ENCODE data around the gene NPAS3. TPM values are rescaled to one million over a fixed set of nuclear protein-coding genes. Genes with fewer than 3 reads are reported as not detected.

The NPAS3 gene
- total RNA-seq, 1 donor from 2014 or later: 2.4 TPM

GRCh38 chr14:33774161-33774560, 835.5 kb downstream of the NPAS3 start:
- Mint-ChIP-seq H3K36me3 (ENCODE audit: unreplicated experiment) (no peaks in the 10 kb centered on the region), H3K27me3 (ENCODE audit: unreplicated experiment) (no peaks in the 10 kb centered on the region), H3K4me1 (ENCODE audit: unreplicated experiment) (peaks cover 50% of the 10 kb centered on the region), H3K27ac (ENCODE audit: unreplicated experiment) (no peak overlapping the region), H3K9me3 (ENCODE audit: unreplicated experiment) (no peaks in the 10 kb centered on the region), H3K4me3 (ENCODE audit: unreplicated experiment) (no peak overlapping the region)
- DNase-seq (ENCODE audit: extremely low spot score, unreplicated experiment): no peak
- TF ChIP-seq CTCF (IDR thresholded peaks at IDR 0.05): no peak

- Mint-ChIP-seq H3K27me3 (ENCODE audit: unreplicated experiment) (no peaks in the 10 kb centered on the region), H3K4me3 (ENCODE audit: unreplicated experiment) (no peak overlapping the region), H3K27ac (ENCODE audit: unreplicated experiment) (no peak overlapping the region), H3K4me1 (ENCODE audit: unreplicated experiment) (peaks cover 53% of the 10 kb centered on the region), H3K36me3 (ENCODE audit: unreplicated experiment) (no peaks in the 10 kb centered on the region), H3K9me3 (ENCODE audit: unreplicated experiment) (no peaks in the 10 kb centered on the region)
- no peak for DNase-seq (ENCODE audit: extremely low spot score, unreplicated experiment)
- no peak for TF ChIP-seq CTCF (IDR thresholded peaks at IDR 0.05)
These were observed 836.2 kb downstream of the NPAS3 start for GRCh38 chr14:33774723-33775470.

GRCh38 chr14:33776871-33777270, 838.2 kb downstream of the NPAS3 start:
- Mint-ChIP-seq H3K27me3 (ENCODE audit: unreplicated experiment) (no peaks in the 10 kb centered on the region), H3K36me3 (ENCODE audit: unreplicated experiment) (no peaks in the 10 kb centered on the region), H3K4me1 (ENCODE audit: unreplicated experiment) (peaks cover 72% of the 10 kb centered on the region), H3K9me3 (ENCODE audit: unreplicated experiment) (no peaks in the 10 kb centered on the region), H3K27ac (ENCODE audit: unreplicated experiment) (peak overlapping the region; percentile 81), H3K4me3 (ENCODE audit: unreplicated experiment) (no peak overlapping the region)
- no peak for TF ChIP-seq CTCF (IDR thresholded peaks at IDR 0.05)
- DNase-seq (ENCODE audit: extremely low spot score, unreplicated experiment): no peak

GRCh38 chr14:33777681-33778080, 839.0 kb downstream of the NPAS3 start:
- no peak for DNase-seq (ENCODE audit: extremely low spot score, unreplicated experiment)
- Mint-ChIP-seq H3K36me3 (ENCODE audit: unreplicated experiment) (no peaks in the 10 kb centered on the region), H3K27ac (ENCODE audit: unreplicated experiment) (peak overlapping the region; percentile 81), H3K27me3 (ENCODE audit: unreplicated experiment) (no peaks in the 10 kb centered on the region), H3K9me3 (ENCODE audit: unreplicated experiment) (no peaks in the 10 kb centered on the region), H3K4me3 (ENCODE audit: unreplicated experiment) (no peak overlapping the region), H3K4me1 (ENCODE audit: unreplicated experiment) (peaks cover 76% of the 10 kb centered on the region)
- TF ChIP-seq CTCF (IDR thresholded peaks at IDR 0.05): no peak

- H3K4me1 Mint-ChIP-seq (ENCODE audit: unreplicated experiment): peaks cover 65% of the 10 kb centered on the region
- no peak overlapping the region for H3K4me3 Mint-ChIP-seq (ENCODE audit: unreplicated experiment)
These were observed 841.4 kb downstream of the NPAS3 start for GRCh38 chr14:33780035-33780434.

More at GRCh38 chr14:33780035-33780434, 841.4 kb downstream of the NPAS3 start:
- TF ChIP-seq CTCF (IDR thresholded peaks at IDR 0.05): no peak
- Mint-ChIP-seq H3K27me3 (ENCODE audit: unreplicated experiment) (no peaks in the 10 kb centered on the region), H3K27ac (ENCODE audit: unreplicated experiment) (no peak overlapping the region), H3K36me3 (ENCODE audit: unreplicated experiment) (no peaks in the 10 kb centered on the region), H3K9me3 (ENCODE audit: unreplicated experiment) (no peaks in the 10 kb centered on the region)
- no peak for DNase-seq (ENCODE audit: extremely low spot score, unreplicated experiment)
